Heart left ventricle (tissue), 16 donors: ENCODE results near the gene MPDZ. TPM values are rescaled to one million over a fixed set of nuclear protein-coding genes. Genes with fewer than 3 reads are reported as not detected.

Experiments
- ATAC-seq, 4 donors: fragments of 200-7000 bp; cut with Tn5 transposase; one replicate each; pipeline ENCODE4 v1.9.1; 2020 to 2022; ENCODE audit warnings: moderate library complexity in 4 of 4, mild to moderate bottlenecking in 3 of 4, moderate number of reproducible peaks in 1 of 4
- DNase-seq, 5 donors: peaks; one replicate each; pipeline ENCODE4 v3.0.0-alpha.2; 2020
- H3K27ac ChIP-seq, 12 donors: fragments of 200-600 bp; sonication (generic) in 4 of 12; one replicate each; pipeline versions ENCODE4 v1.5.0 to v1.8.0; 2016 to 2022; ENCODE audit warnings: mild to moderate bottlenecking in 2 of 12
- H3K27me3 ChIP-seq, 9 donors: fragments of 200-600 bp; sonication (generic) in 2 of 9; one replicate each; pipeline versions ENCODE4 v1.5.1 to v1.8.0; 2016 to 2022; ENCODE audit warnings: mild to moderate bottlenecking in 3 of 9
- H3K36me3 ChIP-seq, 9 donors: fragments of 200-600 bp; sonication (generic) in 2 of 9; one replicate each; pipeline versions ENCODE4 v1.5.0 to v1.8.0; 2018 to 2022; ENCODE audit warnings: mild to moderate bottlenecking in 2 of 9
- H3K4me1 ChIP-seq, 12 donors: fragments of 200-600 bp; sonication (generic) in 4 of 12; one replicate each; pipeline versions ENCODE4 v1.5.0 to v1.8.0; 2016 to 2022; ENCODE audit warnings: mild to moderate bottlenecking in 3 of 12
- H3K4me3 ChIP-seq, 12 donors: fragments of 200-600 bp; sonication (generic) in 4 of 12; one replicate each; pipeline versions ENCODE4 v1.5.0 to v1.8.0; 2017 to 2022; ENCODE audit warnings: mild to moderate bottlenecking in 9 of 12, moderate library complexity in 4 of 12
- H3K9me3 ChIP-seq, 12 donors: fragments of 200-600 bp; sonication (generic) in 4 of 12; one replicate each; pipeline versions ENCODE4 v1.5.0 to v1.8.0; 2016 to 2022; ENCODE audit warnings: mild to moderate bottlenecking in 1 of 12
- CTCF ChIP-seq, 12 donors: fragments of 200-600 bp; sonication (generic) in 4 of 12; IDR thresholded peaks; one replicate each; pipeline versions ENCODE4 v1.5.0 to v1.8.0; 2018 to 2022; ENCODE audit warnings: antibody characterized with exemption in 12 of 12, mild to moderate bottlenecking in 5 of 12
- POLR2A ChIP-seq, 2 donors: fragments of 450-650 bp; IDR thresholded peaks; one replicate each; pipeline ENCODE4 v1.6.1; 2017; ENCODE audit warnings: antibody characterized with exemption in 2 of 2, mild to moderate bottlenecking in 2 of 2, moderate library complexity in 2 of 2
- WGBS, 4 donors: extraction: QIAGEN DNeasy Blood & Tissue Kit in 2 of 4; methylation state at CpG; one replicate each; pipeline versions ENCODE4 v1.1.5 to v1.1.7; 2013 to 2018; 5-methylcytosine and 5-hydroxymethylcytosine counted together
- intact Hi-C, 10 donors: fragments of 100-400 bp; cut with DNase I; formaldehyde crosslinking; loops; one replicate each; pipeline versions ENCODE4 v1.11.1 to v1.14.2; 2022
- polyA plus RNA-seq, 2 donors: library from polyadenylated mRNA; stranded (reverse); fragments of 200-250 nt; gene quantifications; one replicate each; pipeline ENCODE4 v1.2.3, GENCODE V29; 2013
- total RNA-seq, 9 donors: library from RNA; depleted of rRNA in 2 of 9; stranded (reverse); fragments of >200 nt in 2 of 9; fragmentation: NEBNext Ultra II Directional in 3 of 9; extraction: Animal tissue kit (Norgen Biotek cat#: 25700) in 3 of 9; gene quantifications; one replicate each; pipeline versions ENCODE4 v1.1.0 to v1.2.4, GENCODE V29; 2016 to 2023
- donor health status: ischemic (EF 13 %, LVEDD 7.1; RV severe dilation, severe dysfunction).
- donor health status: healthy with polysubstance abuse.
- donor health status: DM: no; HTN: yes; CAD: no.
- donor health status: DM: no; HTN: no; CAD: no.
- donor health status: ischemic (EF 25% LVEDD 6.9; RV normal size, moderate dysfunction).
- donor health status: ischemic (EF 25% LVEDD 5.7; RV mildly dilated, moderate dysfunction).
- donor health status: healthy.
- donor health status: DM: yes; HTN: yes; CAD: no.
- donor health status: ischemic (EF 35%, LVEDD 5.7; RV mildly dilated, moderate dysfunction).
- donor health status: nonischemic (EF 11% LVEDD 7.7; RV severe dilation, severe dysfunction).
- donor health status: DM: yes; HTN: yes; CAD: no.
- donor health status: PGD.
- donor health status: ischemic (EF 29% LVEDD 5.4; RV normal size, mild dysfunction).
- donor health status: nonischemic (EF 23%, LVEDD 6.1; RV moderate dilation, normal function).

MPDZ gene
- total and polyA plus RNA-seq, 11 donors = 19.5 to 106 (median 64.8) TPM

DNA sequence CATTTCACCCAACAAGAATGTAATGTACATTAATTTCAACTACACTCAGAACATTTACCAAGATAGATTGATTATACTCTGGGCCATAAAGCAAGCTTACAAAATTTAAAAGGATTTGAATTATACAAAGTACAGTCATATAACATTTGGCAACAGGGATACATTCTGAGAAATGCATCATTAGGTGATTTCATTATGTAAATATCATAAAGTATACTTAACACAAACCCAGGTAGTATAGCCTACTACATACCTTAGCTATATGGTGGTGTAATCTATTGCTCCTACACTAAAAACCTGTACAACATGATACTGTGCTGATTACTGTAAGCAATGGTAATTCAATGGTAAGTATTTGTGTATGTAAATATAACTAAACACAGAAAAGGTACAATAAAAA, 202.9 kb downstream of the MPDZ start:
- DNase-seq (no peak), ATAC-seq (no peak)
- H3K27me3 ChIP-seq = no peaks in the 10 kb centered on the region
- H3K27ac ChIP-seq = no peak overlapping the region
- no peaks in the 10 kb centered on the region for H3K4me1 ChIP-seq
- H3K4me3 ChIP-seq = no peak overlapping the region
- H3K36me3 ChIP-seq = no peaks in the 10 kb centered on the region
- TF ChIP-seq CTCF (IDR thresholded peaks at IDR 0.05) = no peak
- TF ChIP-seq POLR2A (IDR thresholded peaks at IDR 0.05) = no peak
- intact Hi-C loops = no loop called here
- H3K9me3 ChIP-seq = peaks cover 0 to 21% (median 2%) of the 10 kb centered on the region in 12 donors

- DNase-seq (no peak), ATAC-seq (no peak)
- Histone ChIP-seq H3K4me1 (no peaks in the 10 kb centered on the region), H3K9me3 (peaks cover 0 to 21% (median 2%) of the 10 kb centered on the region in 12 donors), H3K27ac (no peak overlapping the region), H3K36me3 (no peaks in the 10 kb centered on the region), H3K27me3 (no peaks in the 10 kb centered on the region), H3K4me3 (no peak overlapping the region)
- no peak for TF ChIP-seq POLR2A (IDR thresholded peaks at IDR 0.05)
- no peak for TF ChIP-seq CTCF (IDR thresholded peaks at IDR 0.05)
- intact Hi-C loops = no loop called here
Observed at GRCh38 chr9:13071921-13072320, 207.6 kb downstream of the MPDZ start.

DNA sequence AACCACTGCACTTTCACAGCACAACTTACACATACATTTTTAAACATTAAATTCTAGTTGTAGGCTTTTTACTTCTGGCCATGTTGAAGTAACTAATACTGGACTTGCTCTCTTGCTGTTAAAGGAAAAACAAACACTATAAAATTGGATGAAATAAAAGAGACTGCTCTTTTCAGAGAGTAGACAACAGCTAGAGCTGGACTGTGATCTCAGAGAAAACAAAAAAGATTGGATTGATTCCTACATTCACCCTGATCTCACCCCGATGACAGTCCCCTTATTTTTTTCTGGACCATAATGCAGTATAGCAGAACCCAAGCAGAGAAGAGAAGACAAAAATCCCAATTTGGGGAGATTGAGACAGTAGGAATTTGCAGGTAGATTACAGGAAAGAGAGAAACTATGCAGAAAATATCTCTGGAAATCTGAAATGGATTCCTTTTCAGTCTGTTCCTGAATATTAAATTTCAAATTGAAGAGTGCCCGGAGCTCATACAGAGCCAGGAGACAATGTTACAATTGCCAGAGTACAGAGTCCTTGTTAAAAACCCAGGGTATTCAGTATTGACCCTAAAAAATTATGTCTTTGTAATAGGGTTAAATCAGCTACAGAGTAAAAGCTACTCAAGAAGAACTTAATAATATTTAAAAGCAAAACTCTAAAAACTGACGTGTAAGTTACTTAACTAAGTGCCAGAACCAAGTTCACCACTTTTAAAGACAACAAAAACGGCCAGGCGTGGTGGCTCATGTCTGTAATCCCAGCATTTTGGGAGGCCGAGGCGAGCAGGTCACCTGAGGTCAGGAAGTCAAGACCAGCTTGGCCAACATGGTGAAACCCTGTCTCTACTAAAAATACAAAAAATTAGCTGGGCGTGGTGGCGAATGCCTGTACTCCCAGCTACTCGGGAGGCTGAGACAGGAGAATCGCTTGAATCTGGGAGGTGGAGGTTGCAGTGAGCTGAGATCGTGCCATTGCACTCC, 208.6 kb downstream of the MPDZ start:
- Histone ChIP-seq H3K9me3 (peaks cover 0 to 20% (median 2%) of the 10 kb centered on the region in 12 donors), H3K4me1 (no peaks in the 10 kb centered on the region), H3K36me3 (no peaks in the 10 kb centered on the region), H3K27me3 (no peaks in the 10 kb centered on the region), H3K27ac (no peak overlapping the region), H3K4me3 (no peak overlapping the region)
- TF ChIP-seq POLR2A (IDR thresholded peaks at IDR 0.05) = no peak
- no peak for TF ChIP-seq CTCF (IDR thresholded peaks at IDR 0.05)
- DNase-seq = no peak
- intact Hi-C loops = no loop called here
- 94 to 95% (median 95%) methylated on average over 12 of the region's 12 CpGs for WGBS, 4 donors
- ATAC-seq = no peak

DNA sequence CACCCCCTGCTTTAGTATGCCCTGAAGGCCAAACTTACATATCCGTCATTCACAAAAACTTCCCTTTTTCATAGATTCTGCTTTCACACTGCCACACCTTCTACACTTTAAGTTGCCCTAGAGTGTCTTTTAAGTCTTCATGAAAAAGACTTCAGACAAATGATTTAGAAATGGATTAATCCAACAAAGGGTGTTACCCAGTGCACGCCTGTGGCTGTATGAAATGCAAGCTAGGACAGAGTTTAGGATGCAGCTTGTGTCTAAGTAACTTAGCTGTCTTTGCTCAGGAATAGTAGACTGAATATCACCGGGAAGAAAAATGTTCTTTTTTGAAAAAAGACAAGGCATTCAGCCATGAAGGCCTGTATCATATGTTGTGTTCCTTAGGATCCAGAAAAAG, 210.0 kb downstream of the MPDZ start:
- Histone ChIP-seq H3K27me3 (no peaks in the 10 kb centered on the region), H3K27ac (no peak overlapping the region), H3K9me3 (peaks cover 0 to 7% (median 1%) of the 10 kb centered on the region in 12 donors), H3K4me1 (peaks cover 0 to 1% (median 0%) of the 10 kb centered on the region in 12 donors), H3K36me3 (no peaks in the 10 kb centered on the region), H3K4me3 (no peak overlapping the region)
- intact Hi-C loops = no loop called here
- ATAC-seq (no peak), DNase-seq (no peak)
- 91 to 95% (median 92%) methylated on average over 3 of the region's 3 CpGs for WGBS, 4 donors
- TF ChIP-seq POLR2A (IDR thresholded peaks at IDR 0.05) = no peak
- no peak for TF ChIP-seq CTCF (IDR thresholded peaks at IDR 0.05)
